Activated CD8-positive, alpha-beta T cell treated with anti-CD3 and anti-CD28 coated beads for 36 hours (primary cell): ENCODE results near the gene IKZF3. TPM values are rescaled to one million over a fixed set of nuclear protein-coding genes. Genes with fewer than 3 reads are reported as not detected.
"Not testable (repeated sequence)": the region's sequence is repeated elsewhere in the genome, so short reads cannot be mapped to it uniquely, and the experiment has no call there.

Source experiments
- ATAC-seq: fragments of 200-7000 bp; cut with Tn5 transposase; one replicate; pipeline ENCODE4 v1.10.0; 2021; ENCODE audit warnings: mild to moderate bottlenecking, moderate library complexity
- CTCF ChIA-PET: fragments of 350-600 bp; sonication (Branson Sonifier 250); formaldehyde crosslinking; loops from one replicate; lab custom pipeline; 2021; ENCODE audit warnings: antibody characterized with exemption; lab: Charles Lee
- POLR2A ChIA-PET: fragments of 350-600 bp; sonication (Branson Sonifier 250); formaldehyde crosslinking; loops from one replicate; lab custom pipeline; 2021; ENCODE audit warnings: antibody characterized with exemption; lab: Charles Lee
- DNase-seq: peaks from one replicate; pipeline ENCODE4 v3.0.0-alpha.2; 2020
- H3K27ac Mint-ChIP-seq: one replicate; pipeline ENCODE4 v1.8.0; 2021; ENCODE audit warnings: mild to moderate bottlenecking, mixed read lengths
- H3K27me3 Mint-ChIP-seq: one replicate; pipeline ENCODE4 v1.8.0; 2021; ENCODE audit warnings: mixed read lengths
- H3K36me3 Mint-ChIP-seq: one replicate; pipeline ENCODE4 v1.8.0; 2021; ENCODE audit warnings: low read depth, mixed read lengths
- H3K4me1 Mint-ChIP-seq: one replicate; pipeline ENCODE4 v1.8.0; 2021; ENCODE audit warnings: low read depth, mixed read lengths
- H3K4me3 Mint-ChIP-seq: one replicate; pipeline ENCODE4 v1.8.0; 2021; ENCODE audit warnings: mild to moderate bottlenecking, moderate library complexity, mixed read lengths
- H3K9me3 Mint-ChIP-seq: one replicate; pipeline ENCODE4 v1.8.0; 2021; ENCODE audit warnings: mixed read lengths
- intact Hi-C: fragments of 100-400 bp; cut with micrococcal nuclease; formaldehyde crosslinking; loops from one replicate; pipeline ENCODE4 v1.10.0; 2022
- total RNA-seq, 2 experiments: library from RNA; stranded (reverse); gene quantifications; one replicate each; pipeline ENCODE4 v1.2.3, GENCODE V29; 2021
- TF ChIP-seq, protein P1 (sequence below): fragments of 200-600 bp; IDR thresholded peaks from one replicate; pipeline ENCODE4 v1.8.0; 2022; ENCODE audit warnings: antibody characterized with exemption, mild to moderate bottlenecking

The IKZF3 gene
- total RNA-seq, 2 experiments from 2014 or later, result 52.1 to 52.2 TPM

- no peaks in the 10 kb centered on the region for H3K27me3 Mint-ChIP-seq
- POLR2A ChIA-PET, result no interaction called here
- H3K4me3 Mint-ChIP-seq, result no peak overlapping the region
- CTCF ChIA-PET, result interaction anchor here (1.5 to 1.6 kb wide), 2 partner anchors 9 to 277 kb away, joined by 3 read pairs; no protein-coding TSS in a partner anchor
- TF ChIP-seq, protein P1, sequence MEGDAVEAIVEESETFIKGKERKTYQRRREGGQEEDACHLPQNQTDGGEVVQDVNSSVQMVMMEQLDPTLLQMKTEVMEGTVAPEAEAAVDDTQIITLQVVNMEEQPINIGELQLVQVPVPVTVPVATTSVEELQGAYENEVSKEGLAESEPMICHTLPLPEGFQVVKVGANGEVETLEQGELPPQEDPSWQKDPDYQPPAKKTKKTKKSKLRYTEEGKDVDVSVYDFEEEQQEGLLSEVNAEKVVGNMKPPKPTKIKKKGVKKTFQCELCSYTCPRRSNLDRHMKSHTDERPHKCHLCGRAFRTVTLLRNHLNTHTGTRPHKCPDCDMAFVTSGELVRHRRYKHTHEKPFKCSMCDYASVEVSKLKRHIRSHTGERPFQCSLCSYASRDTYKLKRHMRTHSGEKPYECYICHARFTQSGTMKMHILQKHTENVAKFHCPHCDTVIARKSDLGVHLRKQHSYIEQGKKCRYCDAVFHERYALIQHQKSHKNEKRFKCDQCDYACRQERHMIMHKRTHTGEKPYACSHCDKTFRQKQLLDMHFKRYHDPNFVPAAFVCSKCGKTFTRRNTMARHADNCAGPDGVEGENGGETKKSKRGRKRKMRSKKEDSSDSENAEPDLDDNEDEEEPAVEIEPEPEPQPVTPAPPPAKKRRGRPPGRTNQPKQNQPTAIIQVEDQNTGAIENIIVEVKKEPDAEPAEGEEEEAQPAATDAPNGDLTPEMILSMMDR, result no peak
- H3K36me3 Mint-ChIP-seq, result peaks cover 9% of the 10 kb centered on the region
- H3K4me1 Mint-ChIP-seq, result peaks cover 22% of the 10 kb centered on the region
- no peak for ATAC-seq
- DNase-seq, result no peak
- H3K9me3 Mint-ChIP-seq, result no peaks in the 10 kb centered on the region
- intact Hi-C loops, result no loop called here
- H3K27ac Mint-ChIP-seq, result no peak overlapping the region
Observed at GRCh38 chr17:39899215-39899614, 35.1 kb upstream of the IKZF3 start.

DNA sequence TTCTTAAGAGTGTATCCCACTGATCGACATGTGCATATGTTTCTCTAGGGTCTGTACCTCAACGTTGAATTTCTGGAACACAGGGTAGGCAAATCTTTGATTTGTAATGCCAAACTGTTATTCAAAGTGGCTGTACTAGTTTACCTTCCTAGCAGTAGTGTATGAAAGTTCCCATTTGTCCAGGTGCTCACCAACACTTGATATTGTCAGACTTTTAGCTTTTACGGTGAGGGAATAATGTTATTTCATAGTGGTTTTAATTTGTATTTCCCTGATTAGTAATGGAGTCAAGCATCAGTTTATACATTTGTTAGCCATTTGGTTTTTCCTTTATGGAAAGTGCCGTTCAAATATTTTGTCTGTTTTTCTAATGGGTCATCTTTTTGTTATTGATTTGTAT is 34.0 kb upstream of the IKZF3 start:
- Mint-ChIP-seq H3K4me3 (no peak overlapping the region), H3K4me1 (peaks cover 14% of the 10 kb centered on the region), H3K36me3 (peaks cover 5% of the 10 kb centered on the region), H3K27me3 (no peaks in the 10 kb centered on the region), H3K9me3 (no peaks in the 10 kb centered on the region), H3K27ac (no peak overlapping the region)
- TF ChIP-seq, protein P1, result no peak
- ChIA-PET POLR2A (no interaction called here), CTCF (no interaction called here)
- no peak for DNase-seq
- ATAC-seq, result no peak
- intact Hi-C loops, result no loop called here

DNA sequence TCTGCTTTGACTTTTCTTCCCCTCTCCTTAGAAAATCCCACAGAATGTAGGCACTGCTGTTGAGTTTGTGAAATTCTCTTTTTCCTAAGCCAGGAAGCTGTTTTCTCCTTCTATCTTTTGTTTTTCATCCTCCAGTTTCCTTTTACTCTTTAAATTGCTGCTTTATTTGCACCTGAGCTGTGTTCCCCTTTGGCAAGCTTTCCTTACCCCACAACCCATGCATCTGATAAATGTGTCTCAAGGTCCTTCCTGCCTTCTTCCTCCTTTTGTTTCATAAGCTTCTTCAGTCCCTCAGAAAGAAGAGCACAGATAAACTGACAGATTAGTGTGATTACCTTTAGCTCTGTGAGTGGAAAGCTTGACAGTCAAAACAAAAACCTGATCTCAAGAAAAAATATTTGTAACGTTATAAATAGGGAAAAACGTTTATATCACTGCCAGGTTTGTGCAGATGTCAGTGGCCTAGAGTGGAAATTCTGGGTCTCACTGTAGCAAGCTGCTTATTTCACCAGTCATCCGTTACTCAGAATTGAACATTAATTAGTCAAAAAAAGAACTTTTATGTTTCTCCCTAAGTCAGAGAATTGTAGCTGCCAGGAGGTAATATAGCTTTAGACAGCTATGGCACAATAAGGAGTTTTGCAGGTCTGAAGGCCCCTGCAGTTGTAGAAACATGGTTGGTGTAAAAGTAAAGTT is 30.7 kb upstream of the IKZF3 start:
- TF ChIP-seq, protein P1, result no peak
- Mint-ChIP-seq H3K27me3 (no peaks in the 10 kb centered on the region), H3K27ac (peak overlapping the region; percentile 47), H3K9me3 (no peaks in the 10 kb centered on the region), H3K4me1 (peaks cover 12% of the 10 kb centered on the region), H3K4me3 (no peak overlapping the region), H3K36me3 (peaks cover 2% of the 10 kb centered on the region)
- POLR2A ChIA-PET, result interaction anchor here (0.7 to 1.4 kb wide), 3 partner anchors 10 to 26 kb away, joined by 3 to 6 read pairs (median 5); no protein-coding TSS in a partner anchor
- intact Hi-C loops, result no loop called here
- ATAC-seq (no peak), DNase-seq (no peak)
- CTCF ChIA-PET, result interaction anchor here (0.7 to 3.3 kb wide), 5 partner anchors 10 to 261 kb away, joined by 3 to 16 read pairs (median 3); no protein-coding TSS in a partner anchor

DNA sequence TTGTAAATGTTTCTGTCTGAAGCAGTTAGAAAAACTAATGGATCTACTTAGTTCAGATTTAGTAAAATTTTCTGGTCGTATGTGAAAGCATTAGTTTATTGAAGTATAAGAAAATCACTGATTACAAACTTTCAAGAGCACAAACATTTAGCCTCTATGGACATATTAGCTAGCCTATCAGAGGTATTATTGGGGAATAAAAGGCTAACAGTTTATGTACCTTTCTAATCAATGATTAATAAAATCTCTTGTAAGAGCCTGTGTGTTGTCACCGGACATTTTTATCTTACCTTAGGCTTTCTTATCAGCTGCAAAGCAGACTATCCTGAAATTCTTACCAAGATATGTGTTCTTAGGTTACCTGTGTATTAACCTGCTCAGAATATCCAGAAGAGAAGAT is 25.1 kb upstream of the IKZF3 start:
- H3K9me3 Mint-ChIP-seq, result no peaks in the 10 kb centered on the region
- DNase-seq, result no peak
- TF ChIP-seq, protein P1, result no peak
- H3K27ac Mint-ChIP-seq, result no peak overlapping the region
- no peak overlapping the region for H3K4me3 Mint-ChIP-seq
- ChIA-PET CTCF (interaction anchor here (0.9 to 1.2 kb wide), 2 partner anchors 186 to 268 kb away, joined by 3 read pairs; no protein-coding TSS in a partner anchor), POLR2A (no interaction called here)
- H3K27me3 Mint-ChIP-seq, result peaks cover 5% of the 10 kb centered on the region
- H3K4me1 Mint-ChIP-seq, result no peaks in the 10 kb centered on the region
- ATAC-seq, result no peak
- intact Hi-C loops, result no loop called here
- H3K36me3 Mint-ChIP-seq, result no peaks in the 10 kb centered on the region

- DNase-seq (no peak), ATAC-seq (no peak)
- CTCF ChIA-PET, result interaction anchor here (1.2 kb wide), 1 partner anchor 263 kb away, joined by 3 read pairs; no protein-coding TSS in a partner anchor
- H3K36me3 Mint-ChIP-seq, result no peaks in the 10 kb centered on the region
- POLR2A ChIA-PET, result no interaction called here
- intact Hi-C loops, result no loop called here
- no peak overlapping the region for H3K27ac Mint-ChIP-seq
- H3K4me3 Mint-ChIP-seq, result no peak overlapping the region
- peaks cover 5% of the 10 kb centered on the region for H3K27me3 Mint-ChIP-seq
- H3K9me3 Mint-ChIP-seq, result no peaks in the 10 kb centered on the region
- H3K4me1 Mint-ChIP-seq, result no peaks in the 10 kb centered on the region
- TF ChIP-seq, protein P1, result no peak
Observed at GRCh38 chr17:39887078-39887477, 23.0 kb upstream of the IKZF3 start.

DNA sequence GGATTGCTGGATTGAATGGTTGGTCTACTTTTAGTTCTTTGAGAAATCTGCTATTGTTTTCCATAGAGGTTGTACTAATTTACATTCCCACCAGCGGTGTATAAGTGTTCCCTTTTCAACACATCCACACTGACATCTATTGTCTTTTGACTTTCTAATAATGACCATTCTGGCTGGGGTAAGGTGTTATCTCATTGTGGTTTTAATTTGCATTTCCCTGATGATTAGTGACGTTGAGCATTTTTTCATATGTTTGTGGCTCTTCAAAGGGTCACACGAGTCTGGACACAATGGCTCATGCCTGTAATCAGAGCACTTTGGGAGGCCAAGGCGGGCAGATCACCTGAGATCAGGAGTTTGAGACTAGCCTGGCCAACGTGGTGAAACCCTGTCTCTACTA is 22.0 kb upstream of the IKZF3 start:
- H3K4me3 Mint-ChIP-seq, H3K27ac Mint-ChIP-seq, H3K36me3 Mint-ChIP-seq, H3K9me3 Mint-ChIP-seq, ATAC-seq, H3K4me1 Mint-ChIP-seq, H3K27me3 Mint-ChIP-seq, POLR2A ChIA-PET, DNase-seq, intact Hi-C loops: not testable (repeated sequence)
- CTCF ChIA-PET, result interaction anchor here (1.1 to 1.2 kb wide), 2 partner anchors 13 to 262 kb away, joined by 3 to 5 read pairs; no protein-coding TSS in a partner anchor
